ENCODE results near the gene MYL10. TPM values are rescaled to one million over a fixed set of nuclear protein-coding genes. Genes with fewer than 3 reads are reported as not detected.

MYL10 gene
- total RNA-seq, 1 experiment from 2014 or later = not detected

DNA sequence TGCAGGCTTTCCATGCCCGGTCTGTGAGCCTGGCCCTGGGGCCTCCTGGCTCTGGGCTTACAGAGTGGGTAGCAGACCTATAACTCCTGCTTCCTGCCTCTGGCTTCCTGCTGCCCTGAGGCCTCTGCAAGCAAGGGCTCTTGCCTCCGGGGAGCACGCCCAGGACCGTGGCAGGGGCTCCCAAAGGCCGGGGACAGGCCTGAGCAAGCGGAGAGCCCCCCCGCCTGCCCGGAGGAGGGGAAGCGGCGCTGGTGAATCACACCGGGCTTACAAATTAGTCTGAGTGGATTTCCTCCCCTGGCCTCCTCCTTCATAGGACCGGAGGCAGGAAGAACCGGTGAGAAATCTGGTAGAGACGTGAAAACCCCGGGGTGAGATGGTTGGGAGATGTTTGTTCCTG is 1.5 kb upstream of the MYL10 start (continued):
- TF ChIP-seq, protein P1, sequence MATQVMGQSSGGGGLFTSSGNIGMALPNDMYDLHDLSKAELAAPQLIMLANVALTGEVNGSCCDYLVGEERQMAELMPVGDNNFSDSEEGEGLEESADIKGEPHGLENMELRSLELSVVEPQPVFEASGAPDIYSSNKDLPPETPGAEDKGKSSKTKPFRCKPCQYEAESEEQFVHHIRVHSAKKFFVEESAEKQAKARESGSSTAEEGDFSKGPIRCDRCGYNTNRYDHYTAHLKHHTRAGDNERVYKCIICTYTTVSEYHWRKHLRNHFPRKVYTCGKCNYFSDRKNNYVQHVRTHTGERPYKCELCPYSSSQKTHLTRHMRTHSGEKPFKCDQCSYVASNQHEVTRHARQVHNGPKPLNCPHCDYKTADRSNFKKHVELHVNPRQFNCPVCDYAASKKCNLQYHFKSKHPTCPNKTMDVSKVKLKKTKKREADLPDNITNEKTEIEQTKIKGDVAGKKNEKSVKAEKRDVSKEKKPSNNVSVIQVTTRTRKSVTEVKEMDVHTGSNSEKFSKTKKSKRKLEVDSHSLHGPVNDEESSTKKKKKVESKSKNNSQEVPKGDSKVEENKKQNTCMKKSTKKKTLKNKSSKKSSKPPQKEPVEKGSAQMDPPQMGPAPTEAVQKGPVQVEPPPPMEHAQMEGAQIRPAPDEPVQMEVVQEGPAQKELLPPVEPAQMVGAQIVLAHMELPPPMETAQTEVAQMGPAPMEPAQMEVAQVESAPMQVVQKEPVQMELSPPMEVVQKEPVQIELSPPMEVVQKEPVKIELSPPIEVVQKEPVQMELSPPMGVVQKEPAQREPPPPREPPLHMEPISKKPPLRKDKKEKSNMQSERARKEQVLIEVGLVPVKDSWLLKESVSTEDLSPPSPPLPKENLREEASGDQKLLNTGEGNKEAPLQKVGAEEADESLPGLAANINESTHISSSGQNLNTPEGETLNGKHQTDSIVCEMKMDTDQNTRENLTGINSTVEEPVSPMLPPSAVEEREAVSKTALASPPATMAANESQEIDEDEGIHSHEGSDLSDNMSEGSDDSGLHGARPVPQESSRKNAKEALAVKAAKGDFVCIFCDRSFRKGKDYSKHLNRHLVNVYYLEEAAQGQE (IDR thresholded peaks at IDR 0.05; ENCODE audit: low read depth) = no peak
- TF ChIP-seq SRF (IDR thresholded peaks at IDR 0.05; ENCODE audit: low read depth) = no peak
- TF ChIP-seq RAD21 (IDR thresholded peaks at IDR 0.05; ENCODE audit: low read depth) = no peak

DNA sequence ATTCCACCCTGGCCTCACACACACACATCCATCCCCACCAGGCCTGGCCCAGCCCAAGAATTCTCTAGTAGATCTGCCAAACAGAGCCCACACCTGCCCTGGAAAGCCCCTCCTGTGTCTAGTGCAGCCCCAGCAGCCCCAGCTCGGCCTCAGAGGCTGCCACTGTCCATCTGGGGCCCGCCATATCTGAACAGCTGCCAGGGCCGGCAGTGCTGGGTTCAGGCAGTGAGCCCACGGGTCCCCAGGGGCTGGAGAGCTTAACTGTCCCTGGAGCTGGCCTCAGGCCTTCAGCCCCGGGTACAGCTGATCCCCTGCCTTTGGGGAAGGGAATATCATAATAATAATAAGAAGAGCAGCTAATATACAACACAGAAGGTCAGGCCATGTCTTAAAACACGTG is 574 bp downstream of the MYL10 start:
- H4K20me1 ChIP-seq (ENCODE audit: insufficient read depth) = no peaks in the 10 kb centered on the region
- H2AFZ ChIP-seq (ENCODE audit: low read depth, low read length, poor library complexity, severe bottlenecking) = no peak overlapping the region
- intact Hi-C loops (cut with micrococcal nuclease) = no loop called here
- no peaks in the 10 kb centered on the region for H3K4me1 ChIP-seq (ENCODE audit: control insufficient read depth in 1 of 2, insufficient read depth in 2 of 2, low read length in 2 of 2)
- no TSS peak for BruUV-seq (replicated peaks)
- H3K79me2 ChIP-seq (ENCODE audit: insufficient read depth, low read length) = no peaks in the 10 kb centered on the region
- CTCF ChIA-PET = no interaction called here
- ATAC-seq (no peak), DNase-seq (ENCODE audit: low read depth, low spot score) (no peak)
- no peak overlapping the region for H3K4me2 ChIP-seq (ENCODE audit: low read length)
- TF ChIP-seq YY1 (IDR thresholded peaks at IDR 0.05; ENCODE audit: extremely low read depth, insufficient replicate concordance, low read depth, low read length) (no peak), SP1 (IDR thresholded peaks at IDR 0.05; ENCODE audit: low read depth) (no peak), EZH2phosphoT487 (IDR thresholded peaks at IDR 0.05; ENCODE audit: borderline replicate concordance) (no peak), POLR2A (IDR thresholded peaks at IDR 0.05; ENCODE audit: borderline replicate concordance, extremely low read depth, insufficient read depth, insufficient read length) (no peak), ELF1 (IDR thresholded peaks at IDR 0.05; ENCODE audit: borderline replicate concordance, low read depth) (no peak), CBX3 (IDR thresholded peaks at IDR 0.05; ENCODE audit: low read depth) (no peak), TCF7L2 (IDR thresholded peaks at IDR 0.05; ENCODE audit: borderline replicate concordance, extremely low read depth, insufficient read depth, insufficient read length) (no peak)
- TF ChIP-seq, protein P2, sequence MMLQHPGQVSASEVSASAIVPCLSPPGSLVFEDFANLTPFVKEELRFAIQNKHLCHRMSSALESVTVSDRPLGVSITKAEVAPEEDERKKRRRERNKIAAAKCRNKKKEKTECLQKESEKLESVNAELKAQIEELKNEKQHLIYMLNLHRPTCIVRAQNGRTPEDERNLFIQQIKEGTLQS (IDR thresholded peaks at IDR 0.05) = no peak
- TF ChIP-seq, protein P3, sequence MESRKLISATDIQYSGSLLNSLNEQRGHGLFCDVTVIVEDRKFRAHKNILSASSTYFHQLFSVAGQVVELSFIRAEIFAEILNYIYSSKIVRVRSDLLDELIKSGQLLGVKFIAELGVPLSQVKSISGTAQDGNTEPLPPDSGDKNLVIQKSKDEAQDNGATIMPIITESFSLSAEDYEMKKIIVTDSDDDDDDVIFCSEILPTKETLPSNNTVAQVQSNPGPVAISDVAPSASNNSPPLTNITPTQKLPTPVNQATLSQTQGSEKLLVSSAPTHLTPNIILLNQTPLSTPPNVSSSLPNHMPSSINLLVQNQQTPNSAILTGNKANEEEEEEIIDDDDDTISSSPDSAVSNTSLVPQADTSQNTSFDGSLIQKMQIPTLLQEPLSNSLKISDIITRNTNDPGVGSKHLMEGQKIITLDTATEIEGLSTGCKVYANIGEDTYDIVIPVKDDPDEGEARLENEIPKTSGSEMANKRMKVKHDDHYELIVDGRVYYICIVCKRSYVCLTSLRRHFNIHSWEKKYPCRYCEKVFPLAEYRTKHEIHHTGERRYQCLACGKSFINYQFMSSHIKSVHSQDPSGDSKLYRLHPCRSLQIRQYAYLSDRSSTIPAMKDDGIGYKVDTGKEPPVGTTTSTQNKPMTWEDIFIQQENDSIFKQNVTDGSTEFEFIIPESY (IDR thresholded peaks at IDR 0.05; ENCODE audit: extremely low read depth, insufficient replicate concordance, low read length) = no peak
- TF ChIP-seq, protein P4, sequence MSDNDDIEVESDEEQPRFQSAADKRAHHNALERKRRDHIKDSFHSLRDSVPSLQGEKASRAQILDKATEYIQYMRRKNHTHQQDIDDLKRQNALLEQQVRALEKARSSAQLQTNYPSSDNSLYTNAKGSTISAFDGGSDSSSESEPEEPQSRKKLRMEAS (IDR thresholded peaks at IDR 0.05) = no peak
- H3K9me2 ChIP-seq (ENCODE audit: insufficient read depth) = no peaks in the 10 kb centered on the region
- H3K27ac ChIP-seq (ENCODE audit: low read depth, low read length) = no peak overlapping the region
- H3K9me3 ChIP-seq (ENCODE audit: control insufficient read depth in 1 of 2, insufficient read depth in 1 of 2, low read depth in 1 of 2, low read length in 2 of 2) = peaks cover 0 to 6% of the 10 kb centered on the region in 2 experiments; a peak in 1 of 4 replicates
- RAD21 ChIA-PET (ENCODE audit: low non-redundant PET in 1 of 2, low total read pairs in 2 of 2, uncharacterized antibody in 2 of 2, unreplicated experiment in 2 of 2) = no interaction called here
- POLR2A ChIA-PET = no interaction called here
- no peaks in the 10 kb centered on the region for H3K27me3 ChIP-seq (ENCODE audit: insufficient read depth, low read length)
- H3K9ac ChIP-seq (ENCODE audit: low read length) = no peak overlapping the region
- no peak overlapping the region for H3K4me3 ChIP-seq (replicated peaks in 1 of 2; ENCODE audit: low read depth in 1 of 2, low read length in 2 of 2)
- no peaks in the 10 kb centered on the region for H3K36me3 ChIP-seq (ENCODE audit: control insufficient read depth in 1 of 2, insufficient read depth in 2 of 2, low read length in 2 of 2)
